A673 (cell line): ENCODE results near the gene AMBRA1.

ENCODE experiments used
- EZH2 ChIP-seq: fragments of 200-600 bp; sonication (generic); IDR thresholded peaks from 2 replicates; pipeline ENCODE4 v1.6.1; 2017; ENCODE audit warnings: borderline replicate concordance, low read depth, mild to moderate bottlenecking, mixed read lengths, antibody characterized with exemption, low read length; ENCODE audit not compliant: poor library complexity, severe bottlenecking
- TF ChIP-seq, protein P1 (sequence below): fragments of 300-800, 200-600 bp; sonication (generic); conservative IDR thresholded peaks from 2 replicates; pipeline ENCODE4 v1.5.1; 2017; ENCODE audit warnings: low read depth, mild to moderate bottlenecking, antibody characterized with exemption, low read length, moderate library complexity, mixed read lengths

DNA sequence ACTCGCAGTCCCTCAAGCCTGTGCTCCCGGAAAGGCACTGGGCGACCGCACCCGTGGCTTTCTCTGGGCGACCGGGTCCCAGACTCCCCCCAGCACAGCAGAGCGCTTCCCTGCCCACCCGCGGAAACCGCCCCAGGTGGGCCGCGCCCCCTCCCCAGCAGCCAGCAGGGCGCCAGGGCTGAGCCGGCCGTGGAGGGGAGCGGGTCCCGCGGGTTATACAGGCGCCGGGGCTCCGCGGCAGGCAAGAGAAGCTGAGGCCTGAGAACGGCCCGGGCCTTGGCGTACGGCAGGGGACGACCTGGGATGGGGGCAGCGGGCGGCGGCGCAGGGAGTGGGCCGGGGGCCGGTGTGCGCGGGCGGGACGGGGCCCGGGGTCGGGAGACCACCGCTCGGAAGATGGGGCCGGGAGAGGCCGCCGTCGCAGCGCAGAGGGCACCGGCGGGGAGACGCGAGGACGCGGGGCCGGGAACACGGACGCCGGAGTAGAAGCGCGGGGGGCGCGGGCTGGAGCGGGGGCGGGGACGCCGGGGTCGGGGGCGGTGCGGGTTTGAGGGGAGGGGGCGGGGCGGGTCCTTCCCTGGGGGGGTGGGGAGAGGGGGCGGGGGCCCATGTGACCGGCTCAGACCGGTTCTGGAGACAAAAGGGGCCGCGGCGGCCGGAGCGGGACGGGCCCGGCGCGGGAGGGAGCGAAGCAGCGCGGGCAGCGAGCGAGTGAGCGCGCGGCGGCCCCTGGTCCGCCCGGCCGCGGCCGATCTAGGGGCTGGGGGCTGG lies 212.6 kb downstream of the AMBRA1 start, which contains the start of gene MDK:
- TF ChIP-seq, protein P1, sequence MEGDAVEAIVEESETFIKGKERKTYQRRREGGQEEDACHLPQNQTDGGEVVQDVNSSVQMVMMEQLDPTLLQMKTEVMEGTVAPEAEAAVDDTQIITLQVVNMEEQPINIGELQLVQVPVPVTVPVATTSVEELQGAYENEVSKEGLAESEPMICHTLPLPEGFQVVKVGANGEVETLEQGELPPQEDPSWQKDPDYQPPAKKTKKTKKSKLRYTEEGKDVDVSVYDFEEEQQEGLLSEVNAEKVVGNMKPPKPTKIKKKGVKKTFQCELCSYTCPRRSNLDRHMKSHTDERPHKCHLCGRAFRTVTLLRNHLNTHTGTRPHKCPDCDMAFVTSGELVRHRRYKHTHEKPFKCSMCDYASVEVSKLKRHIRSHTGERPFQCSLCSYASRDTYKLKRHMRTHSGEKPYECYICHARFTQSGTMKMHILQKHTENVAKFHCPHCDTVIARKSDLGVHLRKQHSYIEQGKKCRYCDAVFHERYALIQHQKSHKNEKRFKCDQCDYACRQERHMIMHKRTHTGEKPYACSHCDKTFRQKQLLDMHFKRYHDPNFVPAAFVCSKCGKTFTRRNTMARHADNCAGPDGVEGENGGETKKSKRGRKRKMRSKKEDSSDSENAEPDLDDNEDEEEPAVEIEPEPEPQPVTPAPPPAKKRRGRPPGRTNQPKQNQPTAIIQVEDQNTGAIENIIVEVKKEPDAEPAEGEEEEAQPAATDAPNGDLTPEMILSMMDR, result no peak
- TF ChIP-seq EZH2, result no peak
